ENCODE data around the gene AGAP1. TPM values are rescaled to one million over a fixed set of nuclear protein-coding genes. Genes with fewer than 3 reads are reported as not detected.

Gene AGAP1
- total RNA-seq, 1 experiment from 2014 or later, result 56.4 TPM

GRCh38 chr2:236171181-236171679 lies 677.4 kb downstream of the AGAP1 start:
- no peak for DNase-seq
- TF ChIP-seq CTCF (IDR thresholded peaks at IDR 0.05; ENCODE audit: unreplicated experiment), result no peak
- Mint-ChIP-seq H3K9me3 (ENCODE audit: low read depth, unreplicated experiment) (no peaks in the 10 kb centered on the region), H3K36me3 (ENCODE audit: insufficient read depth, unreplicated experiment) (peaks cover 32% of the 10 kb centered on the region), H3K4me1 (ENCODE audit: low read depth, unreplicated experiment) (peaks cover 27% of the 10 kb centered on the region), H3K27ac (ENCODE audit: unreplicated experiment) (no peak overlapping the region), H3K4me3 (ENCODE audit: low read depth, unreplicated experiment) (no peak overlapping the region), H3K27me3 (ENCODE audit: unreplicated experiment) (no peaks in the 10 kb centered on the region)
- no TSS peak for BruUV-seq (replicated peaks)
- intact Hi-C loops (cut with micrococcal nuclease; ENCODE audit: unreplicated experiment), result no loop called here
- CTCF ChIA-PET, result interaction anchor here (0.6 to 1.1 kb wide), 3 partner anchors 9 to 1667 kb away, joined by 3 to 4 read pairs (median 3); no protein-coding TSS in a partner anchor

- intact Hi-C loops (cut with micrococcal nuclease; ENCODE audit: unreplicated experiment), result no loop called here
- peaks cover 29% of the 10 kb centered on the region for H3K4me1 Mint-ChIP-seq (ENCODE audit: low read depth, unreplicated experiment)
- no peak for DNase-seq
- no peaks in the 10 kb centered on the region for H3K9me3 Mint-ChIP-seq (ENCODE audit: low read depth, unreplicated experiment)
- TF ChIP-seq CTCF (IDR thresholded peaks at IDR 0.05; ENCODE audit: unreplicated experiment), result no peak
- CTCF ChIA-PET, result interaction anchor here (0.6 to 1.1 kb wide), 4 partner anchors 9 to 1666 kb away, joined by 3 to 4 read pairs (median 3); no protein-coding TSS in a partner anchor
- no peak overlapping the region for H3K4me3 Mint-ChIP-seq (ENCODE audit: low read depth, unreplicated experiment)
- peaks cover 27% of the 10 kb centered on the region for H3K36me3 Mint-ChIP-seq (ENCODE audit: insufficient read depth, unreplicated experiment)
- BruUV-seq (replicated peaks), result no TSS peak
- H3K27me3 Mint-ChIP-seq (ENCODE audit: unreplicated experiment), result no peaks in the 10 kb centered on the region
- no peak overlapping the region for H3K27ac Mint-ChIP-seq (ENCODE audit: unreplicated experiment)
Measured at GRCh38 chr2:236171680-236172254, 677.9 kb downstream of the AGAP1 start.

- no peak for DNase-seq
- Mint-ChIP-seq H3K27ac (ENCODE audit: unreplicated experiment) (no peak overlapping the region), H3K36me3 (ENCODE audit: insufficient read depth, unreplicated experiment) (peaks cover 23% of the 10 kb centered on the region), H3K27me3 (ENCODE audit: unreplicated experiment) (no peaks in the 10 kb centered on the region), H3K4me3 (ENCODE audit: low read depth, unreplicated experiment) (no peak overlapping the region), H3K4me1 (ENCODE audit: low read depth, unreplicated experiment) (peaks cover 29% of the 10 kb centered on the region), H3K9me3 (ENCODE audit: low read depth, unreplicated experiment) (no peaks in the 10 kb centered on the region)
- TF ChIP-seq CTCF (IDR thresholded peaks at IDR 0.05; ENCODE audit: unreplicated experiment), result no peak
- CTCF ChIA-PET, result interaction anchor here (0.7 kb wide), 1 partner anchor 8 kb away, joined by 3 read pairs; no protein-coding TSS in a partner anchor
- no TSS peak for BruUV-seq (replicated peaks)
- intact Hi-C loops (cut with micrococcal nuclease; ENCODE audit: unreplicated experiment), result no loop called here
Measured at GRCh38 chr2:236172255-236173035, 678.6 kb downstream of the AGAP1 start.

GRCh38 chr2:236173036-236173728 lies 679.3 kb downstream of the AGAP1 start:
- peaks cover 21% of the 10 kb centered on the region for H3K36me3 Mint-ChIP-seq (ENCODE audit: insufficient read depth, unreplicated experiment)
- TF ChIP-seq CTCF (IDR thresholded peaks at IDR 0.05; ENCODE audit: unreplicated experiment), result no peak
- CTCF ChIA-PET, result interaction anchor here (0.7 kb wide), 1 partner anchor 74 kb away, joined by 3 read pairs; no protein-coding TSS in a partner anchor
- BruUV-seq (replicated peaks), result no TSS peak
- intact Hi-C loops (cut with micrococcal nuclease; ENCODE audit: unreplicated experiment), result no loop called here
- no peak for DNase-seq
- H3K4me1 Mint-ChIP-seq (ENCODE audit: low read depth, unreplicated experiment), result peaks cover 32% of the 10 kb centered on the region
- no peak overlapping the region for H3K27ac Mint-ChIP-seq (ENCODE audit: unreplicated experiment)
- no peaks in the 10 kb centered on the region for H3K27me3 Mint-ChIP-seq (ENCODE audit: unreplicated experiment)
- no peak overlapping the region for H3K4me3 Mint-ChIP-seq (ENCODE audit: low read depth, unreplicated experiment)
- no peaks in the 10 kb centered on the region for H3K9me3 Mint-ChIP-seq (ENCODE audit: low read depth, unreplicated experiment)

Data from Calu3 (cell line).